GM21423 (cell line): ENCODE results near the gene DELE1.
A peak's percentile ranks its signal among the peaks of the same experiment; 100 is the strongest.

Experiments
- ATAC-seq: cut with Tn5 transposase; IDR thresholded peaks from one replicate; pipeline ENCODE4 v1.9.1; 2021; ENCODE audit warnings: mild to moderate bottlenecking, moderate library complexity; ENCODE audit not compliant: unreplicated experiment

The DELE1 gene

GRCh38 chr5:141919218-141920119 lies 4.2 kb upstream of the DELE1 start:
- no peak for ATAC-seq

GRCh38 chr5:141920771-141921170 lies 2.9 kb upstream of the DELE1 start:
- ATAC-seq, result no peak

- peak; percentile 8 for ATAC-seq
Measured at GRCh38 chr5:141922827-141923447, 734 bp upstream of the DELE1 start.

- no peak for ATAC-seq
Measured at GRCh38 chr5:141926434-141926833, 2.8 kb downstream of the DELE1 start.

- no peak for ATAC-seq
Measured at GRCh38 chr5:141928051-141928450, 4.4 kb downstream of the DELE1 start.

- ATAC-seq, result no peak
Measured at GRCh38 chr5:141929398-141930058, 5.9 kb downstream of the DELE1 start.

GRCh38 chr5:141931694-141932093 lies 8.0 kb downstream of the DELE1 start:
- ATAC-seq, result no peak

GRCh38 chr5:141933151-141933550 lies 9.5 kb downstream of the DELE1 start:
- ATAC-seq, result no peak

- no peak for ATAC-seq
Measured at GRCh38 chr5:141934099-141934844, 10.6 kb downstream of the DELE1 start.

GRCh38 chr5:141935538-141935937 lies 11.9 kb downstream of the DELE1 start:
- no peak for ATAC-seq

- ATAC-seq, result no peak
Measured at GRCh38 chr5:141940695-141941271, 17.1 kb downstream of the DELE1 start.

GRCh38 chr5:141941307-141941706 lies 17.6 kb downstream of the DELE1 start:
- ATAC-seq, result no peak

- ATAC-seq, result no peak
Measured at GRCh38 chr5:141941779-141942178, 18.1 kb downstream of the DELE1 start.

- no peak for ATAC-seq
Measured at GRCh38 chr5:141942185-141942857, 18.6 kb downstream of the DELE1 start.

GRCh38 chr5:141944076-141944475 lies 20.4 kb downstream of the DELE1 start:
- no peak for ATAC-seq

GRCh38 chr5:141945511-141946051 lies 21.9 kb downstream of the DELE1 start:
- no peak for ATAC-seq

- no peak for ATAC-seq
Measured at GRCh38 chr5:141947316-141947715, 23.6 kb downstream of the DELE1 start.

- ATAC-seq, result no peak
Measured at GRCh38 chr5:141948812-141949211, 25.1 kb downstream of the DELE1 start.

- ATAC-seq, result no peak
Measured at GRCh38 chr5:141949511-141949910, 25.8 kb downstream of the DELE1 start.
